Measurements from ENCODE around the gene IL1R2. TPM values are rescaled to one million over a fixed set of nuclear protein-coding genes. Genes with fewer than 3 reads are reported as not detected.
"Not testable (repeated sequence)": the region's sequence is repeated elsewhere in the genome, so short reads cannot be mapped to it uniquely, and the experiment has no call there.

Gene IL1R2
- total RNA-seq, 1 experiment from 2014 or later, result not detected

DNA sequence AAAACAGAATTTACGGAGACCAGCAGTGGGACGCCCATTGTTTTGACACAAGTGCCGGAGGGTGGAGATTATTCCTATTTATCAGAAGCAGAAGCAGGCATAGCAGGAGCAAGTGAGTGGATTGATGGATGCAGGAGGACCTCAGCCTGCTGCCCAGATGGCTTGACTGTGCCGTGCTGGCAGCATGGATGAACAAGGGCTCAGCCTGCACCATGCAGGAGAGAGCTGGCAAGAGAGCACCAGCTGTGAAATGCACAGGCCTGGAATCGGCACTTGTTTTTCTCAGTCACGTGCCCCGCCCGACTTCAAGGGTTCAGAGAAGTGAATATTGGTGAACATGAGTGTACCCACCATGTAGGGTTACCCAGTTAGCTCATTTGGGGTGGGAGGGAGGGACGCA lies 4.0 kb downstream of the IL1R2 start:
- Histone ChIP-seq H3K4me1 (replicated peaks) (no peaks in the 10 kb centered on the region), H3K36me3 (no peaks in the 10 kb centered on the region), H3K27ac (no peak overlapping the region), H3K9me3 (replicated peaks) (no peaks in the 10 kb centered on the region), H3K4me3 (no peak overlapping the region), H3K27me3 (replicated peaks) (0 out of 2 replicates have a peak, but pooled peaks cover 5% of the 10 kb centered on the region)
- DNase-seq (ENCODE audit: low read depth in 1 of 2, low spot score in 2 of 2), result no peak

- Histone ChIP-seq H3K4me1 (replicated peaks) (no peaks in the 10 kb centered on the region), H3K27ac (no peak overlapping the region), H3K4me3 (no peak overlapping the region), H3K9me3 (replicated peaks) (no peaks in the 10 kb centered on the region), H3K36me3 (no peaks in the 10 kb centered on the region), H3K27me3 (replicated peaks) (0 out of 2 replicates have a peak, but pooled peaks cover 5% of the 10 kb centered on the region)
- DNase-seq (ENCODE audit: low read depth in 1 of 2, low spot score in 2 of 2), result no peak
Observed at GRCh38 chr2:101998556-101998895, 6.8 kb downstream of the IL1R2 start.

GRCh38 chr2:101998896-101999789 lies 7.4 kb downstream of the IL1R2 start:
- H3K27me3 ChIP-seq (replicated peaks), result 0 out of 2 replicates have a peak, but pooled peaks cover 5% of the 10 kb centered on the region
- H3K27ac ChIP-seq, result no peak overlapping the region
- DNase-seq (ENCODE audit: low read depth in 1 of 2, low spot score in 2 of 2), result no peak
- H3K4me1 ChIP-seq (replicated peaks), result no peaks in the 10 kb centered on the region
- no peak overlapping the region for H3K4me3 ChIP-seq
- no peaks in the 10 kb centered on the region for H3K9me3 ChIP-seq (replicated peaks)
- H3K36me3 ChIP-seq, result no peaks in the 10 kb centered on the region

GRCh38 chr2:102000012-102000411 lies 8.3 kb downstream of the IL1R2 start:
- DNase-seq (ENCODE audit: low read depth in 1 of 2, low spot score in 2 of 2), result no peak
- no peaks in the 10 kb centered on the region for H3K4me1 ChIP-seq (replicated peaks)
- H3K4me3 ChIP-seq, result no peak overlapping the region
- H3K27me3 ChIP-seq (replicated peaks), result 0 out of 2 replicates have a peak, but pooled peaks cover 5% of the 10 kb centered on the region
- H3K27ac ChIP-seq, result no peak overlapping the region
- no peaks in the 10 kb centered on the region for H3K36me3 ChIP-seq
- H3K9me3 ChIP-seq (replicated peaks), result no peaks in the 10 kb centered on the region

- no peaks in the 10 kb centered on the region for H3K27me3 ChIP-seq (replicated peaks)
- H3K4me1 ChIP-seq (replicated peaks), result no peaks in the 10 kb centered on the region
- H3K9me3 ChIP-seq (replicated peaks), result no peaks in the 10 kb centered on the region
- no peak overlapping the region for H3K27ac ChIP-seq
- no peak overlapping the region for H3K4me3 ChIP-seq
- no peak for DNase-seq (ENCODE audit: low read depth in 1 of 2, low spot score in 2 of 2)
- no peaks in the 10 kb centered on the region for H3K36me3 ChIP-seq
Observed at GRCh38 chr2:102000813-102001766, 9.3 kb downstream of the IL1R2 start.

DNA sequence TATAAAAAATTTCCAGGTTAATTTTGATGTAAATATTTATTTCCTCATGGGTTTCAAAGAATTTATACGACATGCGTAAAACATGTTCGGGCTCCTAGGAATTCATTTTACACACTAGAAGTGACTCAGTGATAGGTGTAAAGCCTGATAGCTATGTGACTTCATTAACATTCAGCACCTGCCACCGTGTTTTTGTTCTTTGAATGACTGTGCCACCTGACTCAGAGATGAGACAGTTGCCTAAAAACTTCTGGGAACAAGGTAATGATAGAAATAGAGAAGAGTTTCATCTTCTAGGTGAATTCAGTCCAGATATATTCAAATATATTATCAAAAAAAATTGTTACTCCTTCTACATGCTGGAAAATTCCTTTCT lies 10.0 kb downstream of the IL1R2 start:
- Histone ChIP-seq H3K4me3 (no peak overlapping the region), H3K27ac (no peak overlapping the region), H3K27me3 (replicated peaks) (no peaks in the 10 kb centered on the region), H3K9me3 (replicated peaks) (no peaks in the 10 kb centered on the region), H3K36me3 (no peaks in the 10 kb centered on the region), H3K4me1 (replicated peaks) (peaks cover 5% of the 10 kb centered on the region; the same call in 1 of the 2 replicates)
- DNase-seq (ENCODE audit: low read depth in 1 of 2, low spot score in 2 of 2), result no peak

- Histone ChIP-seq H3K4me1 (replicated peaks) (peaks cover 6% of the 10 kb centered on the region; the same call in 1 of the 2 replicates), H3K27ac (no peak overlapping the region), H3K9me3 (replicated peaks) (no peaks in the 10 kb centered on the region), H3K4me3 (no peak overlapping the region), H3K36me3 (no peaks in the 10 kb centered on the region), H3K27me3 (replicated peaks) (no peaks in the 10 kb centered on the region)
- no peak for DNase-seq (ENCODE audit: low read depth in 1 of 2, low spot score in 2 of 2)
Observed at GRCh38 chr2:102002228-102002627, 10.5 kb downstream of the IL1R2 start.

DNA sequence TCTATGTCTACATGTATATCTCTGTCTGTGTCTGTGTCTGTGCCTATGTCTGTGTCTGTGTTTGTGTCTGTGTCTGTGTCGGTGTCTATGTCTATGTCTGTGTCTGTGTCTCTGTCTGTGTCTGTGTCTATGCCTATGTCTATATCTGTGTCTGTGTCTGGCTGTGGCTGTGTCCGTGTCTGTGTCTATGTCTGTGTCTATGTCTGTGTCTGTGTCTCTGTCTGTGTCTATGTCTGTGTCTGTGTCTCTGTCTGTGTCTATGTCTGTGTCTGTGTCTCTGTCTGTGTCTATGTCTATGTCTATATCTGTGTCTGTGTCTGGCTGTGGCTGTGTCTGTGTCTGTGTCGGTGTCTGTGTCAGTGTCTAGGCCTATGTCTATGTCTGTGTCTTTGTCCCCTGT lies 11.1 kb downstream of the IL1R2 start:
- not testable (repeated sequence) for H3K36me3 ChIP-seq; DNase-seq (ENCODE audit: low read depth in 1 of 2, low spot score in 2 of 2); H3K4me3 ChIP-seq; H3K27me3 ChIP-seq (replicated peaks); H3K9me3 ChIP-seq (replicated peaks); H3K4me1 ChIP-seq (replicated peaks); H3K27ac ChIP-seq

- no peak overlapping the region for H3K4me3 ChIP-seq
- no peaks in the 10 kb centered on the region for H3K9me3 ChIP-seq (replicated peaks)
- H3K4me1 ChIP-seq (replicated peaks), result peaks cover 6% of the 10 kb centered on the region; the same call in 1 of the 2 replicates
- DNase-seq (ENCODE audit: low read depth in 1 of 2, low spot score in 2 of 2), result no peak
- no peaks in the 10 kb centered on the region for H3K36me3 ChIP-seq
- no peak overlapping the region for H3K27ac ChIP-seq
- no peaks in the 10 kb centered on the region for H3K27me3 ChIP-seq (replicated peaks)
Observed at GRCh38 chr2:102003696-102004095, 11.9 kb downstream of the IL1R2 start.

DNA sequence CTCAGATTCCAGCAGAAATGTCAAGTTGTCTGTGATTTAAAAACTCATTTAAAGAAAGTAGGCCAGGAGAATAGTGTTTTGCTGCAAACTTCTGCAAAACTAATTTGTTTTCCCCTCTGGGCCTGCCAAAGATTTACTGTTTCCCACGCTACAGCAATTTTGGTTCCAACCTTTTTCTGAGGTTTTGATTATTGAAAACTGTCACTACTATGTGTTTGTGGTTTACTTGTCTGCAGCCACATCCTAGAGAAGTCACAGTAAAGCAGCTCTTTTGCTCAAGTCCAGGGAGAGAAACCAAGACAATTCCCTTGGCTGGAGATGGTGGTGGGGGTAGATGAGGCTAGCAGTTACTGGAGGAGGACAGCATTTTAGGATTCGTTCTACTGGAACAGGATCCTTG lies 12.8 kb downstream of the IL1R2 start:
- Histone ChIP-seq H3K4me3 (no peak overlapping the region), H3K4me1 (replicated peaks) (peaks cover 6% of the 10 kb centered on the region; the same call in 1 of the 2 replicates), H3K27me3 (replicated peaks) (no peaks in the 10 kb centered on the region), H3K27ac (no peak overlapping the region), H3K9me3 (replicated peaks) (no peaks in the 10 kb centered on the region), H3K36me3 (no peaks in the 10 kb centered on the region)
- DNase-seq (ENCODE audit: low read depth in 1 of 2, low spot score in 2 of 2), result no peak

DNA sequence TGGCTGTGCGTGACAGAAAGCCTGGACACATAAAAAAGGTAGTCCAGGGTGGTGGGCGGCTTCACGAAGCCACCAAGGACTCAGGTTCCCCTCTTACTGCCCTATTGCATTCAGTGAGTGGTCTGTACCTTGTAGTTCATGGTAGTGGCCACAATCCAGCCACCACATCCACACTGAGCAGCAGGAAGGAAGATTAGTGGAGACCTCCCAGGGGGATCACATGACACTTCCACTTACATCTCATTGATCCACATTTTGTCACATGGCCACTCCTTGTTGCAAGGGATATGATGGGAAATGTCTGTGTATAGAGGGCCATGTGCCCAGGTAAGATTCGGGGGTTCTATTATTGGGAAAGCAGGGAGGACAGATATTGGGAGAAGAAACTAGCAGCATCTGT lies 13.7 kb downstream of the IL1R2 start:
- H3K4me1 ChIP-seq (replicated peaks), result peaks cover 6% of the 10 kb centered on the region; the same call in 1 of the 2 replicates
- no peaks in the 10 kb centered on the region for H3K36me3 ChIP-seq
- no peaks in the 10 kb centered on the region for H3K9me3 ChIP-seq (replicated peaks)
- H3K27ac ChIP-seq, result no peak overlapping the region
- no peaks in the 10 kb centered on the region for H3K27me3 ChIP-seq (replicated peaks)
- no peak overlapping the region for H3K4me3 ChIP-seq
- no peak for DNase-seq (ENCODE audit: low read depth in 1 of 2, low spot score in 2 of 2)

- no peaks in the 10 kb centered on the region for H3K27me3 ChIP-seq (replicated peaks)
- H3K36me3 ChIP-seq, result no peaks in the 10 kb centered on the region
- no peak overlapping the region for H3K27ac ChIP-seq
- no peak overlapping the region for H3K4me3 ChIP-seq
- no peaks in the 10 kb centered on the region for H3K9me3 ChIP-seq (replicated peaks)
- DNase-seq (ENCODE audit: low read depth in 1 of 2, low spot score in 2 of 2), result peak in 1 of 2 experiments; percentile 44
- peaks cover 6% of the 10 kb centered on the region; the same call in 1 of the 2 replicates for H3K4me1 ChIP-seq (replicated peaks)
Observed at GRCh38 chr2:102005989-102006885, 14.5 kb downstream of the IL1R2 start.

GRCh38 chr2:102006886-102007278 lies 15.1 kb downstream of the IL1R2 start:
- no peaks in the 10 kb centered on the region for H3K9me3 ChIP-seq (replicated peaks)
- H3K27ac ChIP-seq, result no peak overlapping the region
- no peak overlapping the region for H3K4me3 ChIP-seq
- H3K36me3 ChIP-seq, result no peaks in the 10 kb centered on the region
- no peak for DNase-seq (ENCODE audit: low read depth in 1 of 2, low spot score in 2 of 2)
- peaks cover 6% of the 10 kb centered on the region; the same call in 1 of the 2 replicates for H3K4me1 ChIP-seq (replicated peaks)
- H3K27me3 ChIP-seq (replicated peaks), result no peaks in the 10 kb centered on the region
